NT2/D1 (cell line): ENCODE data around the gene COX8A.

Source experiments
- SUZ12 ChIP-seq: IDR thresholded peaks from 2 replicates; pipeline ENCODE4 v1.6.1; 2011; ENCODE audit not compliant: insufficient read length, insufficient read depth; ENCODE audit errors: extremely low read depth
- YY1 ChIP-seq: IDR thresholded peaks from 2 replicates; pipeline ENCODE4 v1.6.1; 2011; ENCODE audit not compliant: insufficient read length, insufficient read depth
- ZNF274 ChIP-seq: IDR thresholded peaks from 2 replicates; pipeline ENCODE4 v1.6.1; 2011; ENCODE audit warnings: mild to moderate bottlenecking, low read depth, low read length

DNA sequence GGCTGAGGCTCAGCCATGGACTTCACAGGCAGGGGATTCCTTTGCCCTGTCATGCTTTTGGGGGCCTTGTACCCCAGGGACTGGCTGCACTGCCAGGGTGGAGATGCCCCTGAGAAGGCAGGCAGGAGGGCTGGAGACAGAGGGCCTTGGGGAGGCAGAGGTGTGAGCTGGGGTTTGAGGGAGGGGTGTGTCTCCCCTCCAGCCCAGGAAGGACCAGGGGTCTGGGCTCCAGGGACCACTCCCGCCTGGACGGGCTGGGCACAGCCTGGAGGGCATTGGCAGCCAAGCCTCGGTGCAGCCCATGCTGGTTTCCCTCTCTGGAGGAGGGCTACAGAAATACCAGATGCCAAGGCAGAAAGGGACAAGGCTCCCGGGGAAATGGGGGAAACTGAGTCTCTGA is 31.3 kb downstream of the COX8A start:
- TF ChIP-seq YY1 (no peak), SUZ12 (no peak), ZNF274 (no peak)
